T-helper 17 cell (primary cell): ENCODE results near the gene BEGAIN. TPM values are rescaled to one million over a fixed set of nuclear protein-coding genes. Genes with fewer than 3 reads are reported as not detected.
A peak's percentile ranks its signal among the peaks of the same experiment; 100 is the strongest.

Source experiments
- ATAC-seq: fragments of 150-1000 bp; cut with Tn5 transposase; 2 replicates; pipeline ENCODE4 v1.10.0; 2021; ENCODE audit warnings: mild to moderate bottlenecking, moderate library complexity
- DNase-seq, 3 donors: peaks; one replicate each; pipeline versions ENCODE4 v3.0.0 to v3.0.0-alpha.2; 2020 to 2021
- H3K9me3 ChIP-seq: one replicate; pipeline ENCODE4 v1.7.0; 2013; ENCODE audit warnings: low read length, mild to moderate bottlenecking; ENCODE audit not compliant: control insufficient read depth, poor library complexity, severe bottlenecking
- H3K27ac Mint-ChIP-seq: one replicate; pipeline ENCODE4 v1.8.0; 2022; ENCODE audit warnings: mild to moderate bottlenecking, moderate library complexity, mixed read lengths
- H3K27me3 Mint-ChIP-seq: one replicate; pipeline ENCODE4 v1.8.0; 2022; ENCODE audit warnings: mixed read lengths
- H3K36me3 Mint-ChIP-seq: one replicate; pipeline ENCODE4 v1.8.0; 2022; ENCODE audit warnings: low read depth, mixed read lengths
- H3K4me1 Mint-ChIP-seq: one replicate; pipeline ENCODE4 v1.8.0; 2022; ENCODE audit warnings: mild to moderate bottlenecking, mixed read lengths
- H3K4me3 Mint-ChIP-seq: one replicate; pipeline ENCODE4 v1.8.0; 2022; ENCODE audit warnings: mild to moderate bottlenecking, moderate library complexity, mixed read lengths
- total RNA-seq, 4 donors: library from RNA in 2 of 4; stranded (reverse) in 2 of 4; gene quantifications; one replicate each; pipeline ENCODE4 v1.2.3 and lab custom pipeline; 2022 to 2026

Gene BEGAIN
- total RNA-seq, 2 donors from 2014 or later, result 0.50 to 4.5 TPM

GRCh38 chr14:100588671-100589070, 1.5 kb upstream of the BEGAIN start:
- Mint-ChIP-seq H3K36me3 (peaks cover 4% of the 10 kb centered on the region), H3K27me3 (peaks cover 44% of the 10 kb centered on the region), H3K27ac (no peak overlapping the region), H3K4me3 (peak overlapping the region; percentile 72), H3K4me1 (peaks cover 13% of the 10 kb centered on the region)
- no peak for ATAC-seq
- H3K9me3 ChIP-seq, result no peaks in the 10 kb centered on the region
- no peak for DNase-seq

GRCh38 chr14:100587763-100588411, 670 bp upstream of the BEGAIN start:
- peak overlapping the region; percentile 72 for H3K4me3 Mint-ChIP-seq
- H3K27ac Mint-ChIP-seq, result no peak overlapping the region
- peaks cover 4% of the 10 kb centered on the region for H3K36me3 Mint-ChIP-seq
- no peak for DNase-seq
- no peak for ATAC-seq
- H3K27me3 Mint-ChIP-seq, result peaks cover 38% of the 10 kb centered on the region
- H3K4me1 Mint-ChIP-seq, result peaks cover 13% of the 10 kb centered on the region
- no peaks in the 10 kb centered on the region for H3K9me3 ChIP-seq

- peaks cover 29% of the 10 kb centered on the region for H3K27me3 Mint-ChIP-seq
- peaks cover 13% of the 10 kb centered on the region for H3K4me1 Mint-ChIP-seq
- DNase-seq (peak in 1 of 3 donors; percentile 11), ATAC-seq (peak; percentile 20)
- no peak overlapping the region for H3K27ac Mint-ChIP-seq
- H3K4me3 Mint-ChIP-seq, result peak overlapping the region; percentile 68
- no peaks in the 10 kb centered on the region for H3K9me3 ChIP-seq
- peaks cover 4% of the 10 kb centered on the region for H3K36me3 Mint-ChIP-seq
Observed at GRCh38 chr14:100586403-100587085, 673 bp downstream of the BEGAIN start.

- peaks cover 13% of the 10 kb centered on the region for H3K4me1 Mint-ChIP-seq
- peak overlapping the region; percentile 68 for H3K4me3 Mint-ChIP-seq
- H3K36me3 Mint-ChIP-seq, result peaks cover 4% of the 10 kb centered on the region
- no peaks in the 10 kb centered on the region for H3K9me3 ChIP-seq
- DNase-seq (no peak), ATAC-seq (no peak)
- H3K27me3 Mint-ChIP-seq, result peaks cover 28% of the 10 kb centered on the region
- H3K27ac Mint-ChIP-seq, result no peak overlapping the region
Observed at GRCh38 chr14:100586153-100586402, 1.1 kb downstream of the BEGAIN start.

GRCh38 chr14:100585448-100586152, 1.6 kb downstream of the BEGAIN start:
- peaks cover 23% of the 10 kb centered on the region for H3K27me3 Mint-ChIP-seq
- H3K4me3 Mint-ChIP-seq, result peak overlapping the region; percentile 68
- ATAC-seq, result no peak
- peaks cover 3% of the 10 kb centered on the region for H3K36me3 Mint-ChIP-seq
- peak in 1 of 3 donors; percentile 7 for DNase-seq
- peaks cover 13% of the 10 kb centered on the region for H3K4me1 Mint-ChIP-seq
- H3K27ac Mint-ChIP-seq, result no peak overlapping the region
- H3K9me3 ChIP-seq, result no peaks in the 10 kb centered on the region

- peak in 1 of 3 donors; percentile 4 for DNase-seq
- Mint-ChIP-seq H3K4me3 (peak overlapping the region; percentile 60), H3K27ac (peak overlapping the region; percentile 69)
Observed at GRCh38 chr14:100584056-100585031, 2.9 kb downstream of the BEGAIN start.

GRCh38 chr14:100583245-100583644, 4.0 kb downstream of the BEGAIN start:
- no peak overlapping the region for H3K27ac Mint-ChIP-seq
- H3K36me3 Mint-ChIP-seq, result no peaks in the 10 kb centered on the region
- H3K4me1 Mint-ChIP-seq, result peaks cover 7% of the 10 kb centered on the region
- H3K9me3 ChIP-seq, result no peaks in the 10 kb centered on the region
- DNase-seq (no peak), ATAC-seq (no peak)
- H3K4me3 Mint-ChIP-seq, result no peak overlapping the region
- H3K27me3 Mint-ChIP-seq, result peaks cover 6% of the 10 kb centered on the region

More at GRCh38 chr14:100584056-100585031, 2.9 kb downstream of the BEGAIN start:
- no peak for ATAC-seq
- Mint-ChIP-seq H3K36me3 (no peaks in the 10 kb centered on the region), H3K27me3 (peaks cover 11% of the 10 kb centered on the region), H3K4me1 (peaks cover 7% of the 10 kb centered on the region)
- H3K9me3 ChIP-seq, result no peaks in the 10 kb centered on the region

- Mint-ChIP-seq H3K4me3 (no peak overlapping the region), H3K36me3 (no peaks in the 10 kb centered on the region), H3K27ac (no peak overlapping the region), H3K27me3 (no peaks in the 10 kb centered on the region), H3K4me1 (peaks cover 2% of the 10 kb centered on the region)
- no peaks in the 10 kb centered on the region for H3K9me3 ChIP-seq
- peak in 1 of 3 donors; percentile 1 for DNase-seq
- no peak for ATAC-seq
Observed at GRCh38 chr14:100582496-100583165, 4.6 kb downstream of the BEGAIN start.

- Mint-ChIP-seq H3K4me1 (peaks cover 2% of the 10 kb centered on the region), H3K4me3 (no peak overlapping the region), H3K27ac (no peak overlapping the region), H3K36me3 (no peaks in the 10 kb centered on the region), H3K27me3 (no peaks in the 10 kb centered on the region)
- DNase-seq (peak in 1 of 3 donors; percentile 8), ATAC-seq (no peak)
- H3K9me3 ChIP-seq, result no peaks in the 10 kb centered on the region
Observed at GRCh38 chr14:100581228-100582145, 5.7 kb downstream of the BEGAIN start.

- ATAC-seq (no peak), DNase-seq (peak in 1 of 3 donors; percentile 2)
- Mint-ChIP-seq H3K36me3 (no peaks in the 10 kb centered on the region), H3K27ac (no peak overlapping the region), H3K27me3 (no peaks in the 10 kb centered on the region), H3K4me1 (peaks cover 2% of the 10 kb centered on the region), H3K4me3 (no peak overlapping the region)
- H3K9me3 ChIP-seq, result no peaks in the 10 kb centered on the region
Observed at GRCh38 chr14:100580316-100581227, 6.6 kb downstream of the BEGAIN start.

- no peaks in the 10 kb centered on the region for H3K4me1 Mint-ChIP-seq
- no peak for ATAC-seq
- no peak overlapping the region for H3K27ac Mint-ChIP-seq
- DNase-seq, result no peak
- H3K9me3 ChIP-seq, result no peaks in the 10 kb centered on the region
- no peak overlapping the region for H3K4me3 Mint-ChIP-seq
- H3K36me3 Mint-ChIP-seq, result no peaks in the 10 kb centered on the region
- H3K27me3 Mint-ChIP-seq, result no peaks in the 10 kb centered on the region
Observed at GRCh38 chr14:100578552-100578951, 8.7 kb downstream of the BEGAIN start.
